Choroid plexus epithelial cell (primary cell): ENCODE results near the gene CDC42BPA.
"Not testable (repeated sequence)": the region's sequence is repeated elsewhere in the genome, so short reads cannot be mapped to it uniquely, and the experiment has no call there.

Experiments
- DNase-seq: peaks from one replicate; pipeline ENCODE4 v3.0.0-alpha.2; 2010; ENCODE audit warnings: low read depth
- H3K4me3 ChIP-seq: 2 replicates; pipeline ENCODE4 v1.5.1; 2011; ENCODE audit warnings: low read depth, mild to moderate bottlenecking, control low read depth, low read length, moderate library complexity
- TF ChIP-seq, protein P1 (sequence below): conservative IDR thresholded peaks from 2 replicates; pipeline ENCODE4 v1.5.1; 2011; ENCODE audit warnings: low read depth, mild to moderate bottlenecking, control low read depth, inconsistent platforms, low read length, moderate library complexity

CDC42BPA gene

DNA sequence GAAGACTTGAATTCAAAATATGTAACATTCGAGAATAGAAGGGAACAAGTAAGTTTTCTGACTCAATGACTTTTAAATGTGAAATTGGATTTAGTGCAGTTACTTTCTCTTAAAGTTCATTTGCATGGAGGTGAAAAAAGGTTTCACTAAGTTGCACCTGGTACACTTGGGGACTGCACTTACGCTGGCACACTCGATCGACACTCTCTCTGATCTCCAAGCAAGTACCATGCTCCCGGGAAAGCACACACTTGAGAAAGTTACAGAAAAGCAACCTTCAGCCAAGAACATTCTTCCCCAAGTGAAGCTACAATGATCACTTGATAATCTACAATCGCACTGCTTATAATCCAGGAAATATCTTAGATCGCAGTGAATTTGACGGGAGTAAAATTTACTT is 315.1 kb downstream of the CDC42BPA start:
- no peak overlapping the region for H3K4me3 ChIP-seq
- TF ChIP-seq, protein P1, sequence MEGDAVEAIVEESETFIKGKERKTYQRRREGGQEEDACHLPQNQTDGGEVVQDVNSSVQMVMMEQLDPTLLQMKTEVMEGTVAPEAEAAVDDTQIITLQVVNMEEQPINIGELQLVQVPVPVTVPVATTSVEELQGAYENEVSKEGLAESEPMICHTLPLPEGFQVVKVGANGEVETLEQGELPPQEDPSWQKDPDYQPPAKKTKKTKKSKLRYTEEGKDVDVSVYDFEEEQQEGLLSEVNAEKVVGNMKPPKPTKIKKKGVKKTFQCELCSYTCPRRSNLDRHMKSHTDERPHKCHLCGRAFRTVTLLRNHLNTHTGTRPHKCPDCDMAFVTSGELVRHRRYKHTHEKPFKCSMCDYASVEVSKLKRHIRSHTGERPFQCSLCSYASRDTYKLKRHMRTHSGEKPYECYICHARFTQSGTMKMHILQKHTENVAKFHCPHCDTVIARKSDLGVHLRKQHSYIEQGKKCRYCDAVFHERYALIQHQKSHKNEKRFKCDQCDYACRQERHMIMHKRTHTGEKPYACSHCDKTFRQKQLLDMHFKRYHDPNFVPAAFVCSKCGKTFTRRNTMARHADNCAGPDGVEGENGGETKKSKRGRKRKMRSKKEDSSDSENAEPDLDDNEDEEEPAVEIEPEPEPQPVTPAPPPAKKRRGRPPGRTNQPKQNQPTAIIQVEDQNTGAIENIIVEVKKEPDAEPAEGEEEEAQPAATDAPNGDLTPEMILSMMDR, result no peak
- DNase-seq, result no peak

DNA sequence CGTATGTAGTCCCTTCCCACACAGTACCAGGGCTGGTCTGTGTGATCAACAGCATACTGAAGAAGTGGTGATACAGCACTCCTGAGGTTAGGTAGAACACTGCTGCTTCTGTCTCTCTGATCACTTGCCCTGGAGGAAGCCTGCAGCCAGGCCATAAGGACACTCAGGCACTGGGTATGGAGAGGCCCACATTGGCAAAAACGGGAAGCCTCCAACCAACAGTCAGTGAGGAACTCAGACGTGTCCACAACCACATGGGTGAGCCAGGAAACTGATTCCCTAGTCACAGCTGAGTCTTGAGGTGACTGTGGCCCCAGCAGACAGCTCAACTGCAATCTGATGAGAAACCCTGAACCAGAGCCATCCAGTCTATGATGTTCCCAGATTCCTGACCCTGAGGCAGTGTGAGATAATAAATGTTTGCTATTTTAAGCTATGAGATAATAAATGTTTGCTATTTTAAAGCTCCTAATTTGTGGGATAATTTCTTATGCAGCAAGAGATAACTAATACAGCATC is 315.7 kb downstream of the CDC42BPA start:
- no peak overlapping the region for H3K4me3 ChIP-seq
- DNase-seq, result no peak
- TF ChIP-seq, protein P1, result no peak

DNA sequence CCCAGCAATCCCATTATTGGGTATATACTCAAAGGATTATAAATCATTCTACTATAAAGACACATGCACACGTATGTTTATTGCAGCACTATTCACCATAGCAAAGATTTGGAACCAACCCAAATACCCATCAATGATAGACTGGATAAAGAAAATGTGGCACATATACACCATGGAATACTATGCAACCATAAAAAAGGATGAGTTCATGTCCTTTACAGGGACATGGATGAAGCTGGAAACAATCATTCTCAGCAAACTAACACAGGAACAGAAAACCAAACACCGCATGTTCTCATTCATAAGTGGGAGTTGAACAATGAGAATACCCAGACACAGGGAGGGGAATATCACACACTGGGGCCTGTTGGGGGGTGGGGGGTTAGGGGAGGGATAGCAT is 318.7 kb downstream of the CDC42BPA start:
- not testable (repeated sequence) for H3K4me3 ChIP-seq

DNA sequence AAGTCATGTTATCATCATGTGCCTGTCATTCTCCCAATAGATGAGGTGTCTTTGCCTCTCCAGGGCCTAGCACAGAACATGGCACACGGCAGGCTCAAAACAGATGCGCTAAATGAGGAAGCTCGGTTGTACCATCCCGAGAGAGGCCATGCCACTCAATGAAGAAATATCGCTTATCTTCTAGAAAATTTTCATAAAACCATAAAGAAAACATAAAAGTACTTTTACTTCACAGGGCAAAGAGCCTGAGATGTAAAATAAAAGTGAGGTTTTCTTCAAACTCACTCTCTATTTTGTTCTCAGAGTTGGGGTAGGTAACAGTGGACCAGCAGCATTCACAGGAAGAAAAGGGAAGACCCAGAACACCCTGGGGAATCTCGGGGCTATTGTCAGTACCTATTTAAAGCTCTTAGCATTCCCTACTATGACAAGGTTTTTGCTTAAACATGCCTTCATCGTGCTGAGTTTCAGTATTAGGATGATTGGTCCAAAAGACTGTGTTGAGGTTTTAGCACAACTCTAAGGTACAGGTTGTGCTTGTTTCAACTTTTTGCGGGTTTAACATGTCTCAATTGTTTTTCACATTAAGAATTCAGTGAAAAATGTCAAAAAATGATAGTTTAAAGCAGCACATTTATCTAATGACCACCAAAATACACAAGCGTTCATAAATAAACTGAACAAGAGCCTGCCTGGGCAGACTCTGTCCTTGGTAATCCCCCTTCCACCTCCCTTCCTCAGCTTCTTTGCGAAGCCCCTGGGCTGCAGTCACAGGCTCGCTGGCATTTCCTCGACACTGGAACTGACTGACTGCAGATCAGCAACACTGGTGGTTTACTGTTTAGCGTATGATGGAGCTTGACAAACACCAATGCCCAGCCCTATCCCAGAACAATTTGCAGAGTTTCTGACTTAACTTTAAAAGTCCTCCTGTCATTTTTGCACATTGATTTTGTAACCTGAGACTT is 322.6 kb downstream of the CDC42BPA start:
- no peak for DNase-seq
- TF ChIP-seq, protein P1, result no peak
- H3K4me3 ChIP-seq, result no peak overlapping the region

More for the DNA sequence above, 318.7 kb downstream of the CDC42BPA start:
- not testable (repeated sequence) for DNase-seq

DNA sequence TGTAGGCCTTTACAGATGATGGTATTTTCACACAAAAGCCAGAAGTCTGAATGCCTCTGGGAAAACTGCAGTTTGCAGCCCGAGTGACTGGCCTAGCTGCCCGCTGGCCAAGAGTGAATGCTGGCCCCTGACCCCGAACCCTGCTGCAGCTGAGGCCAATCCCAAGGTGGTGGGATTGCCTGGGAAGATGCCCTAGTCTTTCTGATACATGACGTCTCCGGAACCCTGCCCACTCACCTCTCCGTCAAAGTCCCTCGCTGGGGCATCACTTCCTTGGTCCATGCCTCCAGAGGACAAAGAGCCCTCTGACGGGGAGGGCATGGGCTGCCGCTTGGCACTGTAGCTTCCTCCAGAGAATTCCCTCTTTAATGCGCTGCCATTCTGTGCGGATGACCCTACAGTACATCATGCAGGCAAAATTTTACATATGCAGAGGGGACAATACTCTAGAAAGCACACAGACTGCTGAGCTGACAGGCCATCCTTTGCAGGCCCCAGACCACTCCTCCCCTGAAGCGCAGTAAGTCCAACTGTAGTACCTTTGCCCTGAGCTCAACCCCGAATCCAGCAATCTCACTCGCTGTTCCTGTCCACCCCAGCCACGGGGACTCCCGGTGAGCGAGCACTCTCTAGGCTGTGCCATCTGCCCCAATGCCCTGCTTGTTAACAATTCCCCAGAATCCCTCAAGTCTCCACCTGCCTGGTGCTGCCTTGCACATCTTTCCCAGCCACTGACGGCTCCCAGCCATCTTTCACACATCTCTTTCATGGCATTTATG is 323.5 kb downstream of the CDC42BPA start:
- TF ChIP-seq, protein P1, result no peak
- DNase-seq, result no peak

DNA sequence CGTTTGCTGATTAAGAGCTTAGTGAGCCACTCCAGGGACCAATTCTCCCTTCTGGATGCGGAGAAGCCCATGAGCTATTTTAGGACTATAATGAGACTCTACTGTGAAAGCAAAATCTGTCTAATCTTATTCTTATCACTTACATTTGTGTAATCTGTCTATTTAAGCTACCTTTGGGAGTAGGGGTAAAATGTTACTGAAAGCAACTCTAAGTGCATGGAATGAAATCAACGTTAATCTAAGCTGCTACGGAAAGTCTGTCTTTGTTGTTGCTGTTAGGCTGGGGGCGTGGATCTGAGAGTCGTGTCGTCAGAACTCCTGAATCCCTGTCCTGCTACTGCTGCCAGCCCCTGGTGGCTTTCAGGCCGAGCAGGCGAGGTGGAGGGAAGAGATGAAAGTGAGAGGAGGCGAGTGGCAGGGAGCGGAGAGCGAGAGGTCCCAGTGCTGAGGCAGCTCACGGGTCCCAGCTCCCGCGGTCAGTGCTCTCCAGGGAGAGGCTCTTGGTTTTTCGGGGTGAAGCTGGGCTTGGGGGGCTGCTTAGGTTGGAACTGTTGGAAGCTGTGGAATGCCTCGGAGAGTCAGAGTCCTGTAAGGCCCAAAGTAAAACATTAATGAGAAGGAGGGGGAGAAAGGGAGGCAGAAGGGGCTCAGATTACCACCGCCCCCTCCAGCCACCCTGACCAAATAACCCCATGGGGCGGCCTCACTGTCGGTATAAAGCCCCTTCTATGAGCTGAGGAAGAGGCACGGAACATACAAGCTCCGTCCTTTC is 324.3 kb downstream of the CDC42BPA start:
- H3K4me3 ChIP-seq, result no peak overlapping the region
- no peak for DNase-seq
- TF ChIP-seq, protein P1, result no peak

More for the DNA sequence above, 323.5 kb downstream of the CDC42BPA start:
- H3K4me3 ChIP-seq, result no peak overlapping the region

DNA sequence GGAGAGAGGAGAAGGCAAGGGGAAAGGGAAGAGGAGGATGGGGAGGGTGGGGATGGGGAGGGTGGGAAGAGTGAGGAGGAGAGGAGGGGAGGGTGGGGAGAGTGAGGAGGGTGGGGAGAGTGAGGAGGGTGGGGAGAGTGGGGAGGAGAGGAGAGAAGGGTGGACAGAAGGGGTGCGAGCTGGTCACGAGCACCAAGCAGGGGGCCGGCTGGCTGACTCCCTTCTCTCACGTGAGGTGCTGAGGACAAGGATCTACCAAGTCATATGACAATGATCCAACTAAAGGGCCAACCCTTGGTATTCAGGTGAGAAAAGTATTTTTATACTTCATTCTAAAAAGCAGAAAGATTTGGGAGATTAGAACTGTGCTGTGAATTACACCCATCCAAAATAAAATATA is 326.4 kb downstream of the CDC42BPA start:
- H3K4me3 ChIP-seq, result no peak overlapping the region
- no peak for DNase-seq
- TF ChIP-seq, protein P1, result no peak
